Stimulated activated CD4-positive, alpha-beta T cell treated with anti-CD3 and anti-CD28 coated beads, Interleukin-15, amount 100 ng/mL, for 1 hour (primary cell): ENCODE data around the gene SGCA.

Experiments
- DNase-seq, 2 donors: peaks; one replicate each; pipeline ENCODE4 v3.0.0-alpha.2; 2020; ENCODE audit warnings: low read depth in 1 of 2, low spot score in 1 of 2

Gene SGCA

GRCh38 chr17:50166518-50167181, 845 bp downstream of the SGCA start:
- no peak for DNase-seq

GRCh38 chr17:50167371-50167770, 1.6 kb downstream of the SGCA start:
- DNase-seq, result no peak

GRCh38 chr17:50168319-50168718, 2.5 kb downstream of the SGCA start:
- no peak for DNase-seq

GRCh38 chr17:50169121-50169764, 3.4 kb downstream of the SGCA start:
- peak; percentile 14 to 28 for DNase-seq

- no peak for DNase-seq
These were observed 4.2 kb downstream of the SGCA start for GRCh38 chr17:50169881-50170459.

GRCh38 chr17:50170662-50171370, 5.0 kb downstream of the SGCA start:
- DNase-seq, result no peak

- DNase-seq, result no peak
These were observed 5.7 kb downstream of the SGCA start for GRCh38 chr17:50171371-50172071.

DNA sequence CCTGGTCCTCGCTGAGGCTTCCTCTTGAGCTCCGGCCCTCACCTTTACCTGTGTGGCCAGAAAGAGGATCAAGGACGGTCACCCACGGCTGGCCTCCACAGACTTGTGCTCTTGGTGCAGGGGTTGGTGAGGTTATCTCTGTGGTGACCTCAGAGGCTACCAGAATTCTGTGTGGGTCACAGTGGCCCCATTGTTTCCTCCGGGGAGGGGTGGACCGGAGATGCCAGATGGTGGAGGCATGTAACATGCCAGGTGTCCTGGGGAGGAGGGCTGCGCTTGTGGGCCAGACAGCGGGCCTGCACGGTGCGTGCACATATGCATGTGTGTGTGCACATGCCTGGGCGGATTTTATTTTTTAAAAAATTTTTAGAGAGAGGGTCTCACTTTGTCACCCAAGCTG, 6.3 kb downstream of the SGCA start:
- no peak for DNase-seq

GRCh38 chr17:50172936-50173334, 7.1 kb downstream of the SGCA start:
- DNase-seq, result no peak

- no peak for DNase-seq
These were observed 7.6 kb downstream of the SGCA start for GRCh38 chr17:50173335-50173941.

- DNase-seq, result no peak
These were observed 8.6 kb downstream of the SGCA start for GRCh38 chr17:50174444-50174843.

DNA sequence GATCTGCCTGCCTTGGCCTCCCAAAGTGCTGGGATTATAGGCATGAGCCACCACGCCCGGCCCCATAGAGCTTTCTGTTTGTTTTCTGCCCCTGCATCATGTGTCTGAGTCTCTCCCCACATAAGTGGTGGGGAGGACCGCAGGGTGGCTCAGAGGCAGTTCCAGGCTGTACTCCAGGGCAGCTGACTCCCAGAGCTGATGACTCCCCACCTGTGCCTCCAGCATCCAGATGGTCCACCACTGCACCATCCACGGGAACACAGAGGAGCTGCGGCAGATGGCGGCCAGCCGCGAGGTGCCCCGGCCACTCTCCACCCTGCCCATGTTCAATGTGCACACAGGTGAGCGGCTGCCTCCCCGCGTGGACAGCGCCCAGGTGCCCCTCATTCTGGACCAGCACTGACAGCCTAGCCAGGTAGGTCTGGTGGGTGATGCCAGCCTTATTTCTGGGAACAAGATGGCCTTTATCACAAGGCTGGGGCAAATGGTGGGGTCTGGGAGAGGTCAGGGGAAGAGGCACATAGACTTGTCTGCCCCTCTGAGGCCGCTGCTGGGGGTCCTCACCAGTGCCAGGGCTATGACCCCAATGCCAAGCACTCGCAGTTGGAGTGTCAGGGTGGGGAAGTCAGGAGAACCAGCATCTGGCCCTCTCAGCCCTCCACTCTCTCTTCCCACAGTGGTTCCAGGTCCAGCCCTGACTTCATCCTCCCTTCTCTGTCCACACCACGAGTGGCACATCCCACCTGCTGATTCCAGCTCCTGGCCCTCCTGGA, 9.4 kb downstream of the SGCA start:
- DNase-seq, result no peak

- no peak for DNase-seq
These were observed 11.0 kb downstream of the SGCA start for GRCh38 chr17:50176559-50177357.

- no peak for DNase-seq
These were observed 11.7 kb downstream of the SGCA start for GRCh38 chr17:50177476-50177875.

DNA sequence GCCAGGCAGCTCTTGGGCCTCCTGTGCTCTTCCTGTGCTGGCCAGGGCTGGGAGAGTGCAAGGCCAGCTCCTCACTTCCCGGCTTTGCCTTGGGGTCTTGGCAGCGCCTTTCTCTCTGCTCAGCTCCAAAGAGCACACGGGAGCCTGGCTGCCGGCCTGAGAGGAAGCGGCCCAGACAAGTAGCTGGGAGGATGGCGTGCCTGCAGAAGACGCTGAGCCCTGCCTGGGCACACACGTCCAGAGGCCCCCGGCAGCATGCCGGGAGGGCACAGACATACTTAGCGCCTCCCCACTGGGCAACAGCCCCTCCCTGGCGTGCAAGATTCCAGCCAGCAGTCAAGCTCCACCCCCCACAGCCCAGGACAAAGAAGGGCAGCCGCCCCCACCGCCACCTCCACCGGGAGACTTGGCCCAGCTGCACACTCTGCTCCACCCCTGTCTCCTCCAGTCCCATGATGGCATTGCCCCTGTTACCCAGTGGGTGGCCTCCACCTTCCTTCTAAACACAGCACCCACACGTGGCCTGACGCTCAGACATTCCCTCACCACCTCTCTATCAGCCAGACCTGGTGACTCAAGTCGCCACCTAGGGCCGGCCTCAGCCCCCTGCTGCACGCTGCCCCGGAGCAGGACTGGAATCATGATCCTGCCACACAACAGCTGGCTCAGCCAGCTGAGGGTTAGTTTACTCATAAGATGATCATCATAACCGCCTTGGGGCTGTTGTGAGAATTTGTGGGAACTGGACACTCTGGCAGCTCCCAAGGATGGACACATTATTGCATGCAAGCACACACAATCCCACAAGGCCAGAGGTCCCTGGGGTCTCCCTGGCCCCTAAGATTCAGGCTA, 12.4 kb downstream of the SGCA start:
- no peak for DNase-seq

DNA sequence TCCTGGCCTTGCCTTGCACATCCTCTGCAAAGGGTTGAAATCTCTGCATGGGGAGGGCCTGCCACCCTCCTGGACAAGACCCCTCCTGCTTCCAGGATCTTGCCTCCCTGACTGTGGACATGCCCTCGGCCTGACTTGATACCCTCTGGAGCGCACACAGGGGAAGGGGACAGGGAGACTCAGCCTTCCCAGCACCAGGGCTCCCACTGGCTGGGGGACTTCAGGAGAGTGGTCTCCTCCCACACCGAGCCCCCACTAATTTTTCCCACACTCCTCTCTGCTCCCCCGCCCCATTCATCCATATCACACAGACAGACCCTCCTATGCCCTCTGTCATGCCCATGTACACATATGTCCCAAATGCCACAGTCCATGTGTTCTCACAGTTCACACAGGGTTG, 14.3 kb downstream of the SGCA start:
- no peak for DNase-seq

GRCh38 chr17:50180620-50181019, 14.8 kb downstream of the SGCA start:
- no peak for DNase-seq

- no peak for DNase-seq
These were observed 15.3 kb downstream of the SGCA start for GRCh38 chr17:50181144-50181543.
